Mesodermal cell (in vitro differentiated cells): ENCODE data around the gene SSR2.

Experiments used
- H3K27ac ChIP-seq: 2 replicates; pipeline ENCODE4 v1.7.0; 2013; ENCODE audit warnings: mild to moderate bottlenecking, low read depth, low read length, moderate library complexity; ENCODE audit not compliant: severe bottlenecking
- H3K36me3 ChIP-seq: 2 replicates; pipeline ENCODE4 v1.7.1; 2013; ENCODE audit warnings: mild to moderate bottlenecking, low read length, moderate library complexity; ENCODE audit not compliant: control insufficient read depth, insufficient read depth
- H3K4me1 ChIP-seq: one replicate; pipeline ENCODE4 v1.7.1; 2013; ENCODE audit warnings: mild to moderate bottlenecking, low read length; ENCODE audit not compliant: insufficient read depth, control insufficient read depth, poor library complexity, severe bottlenecking
- H3K4me3 ChIP-seq: 2 replicates; pipeline ENCODE4 v1.7.0; 2013; ENCODE audit warnings: low read length, control low read depth, mild to moderate bottlenecking; ENCODE audit not compliant: insufficient read depth, poor library complexity, severe bottlenecking; ENCODE audit errors: extremely low read depth
- H3K9me3 ChIP-seq: 2 replicates; pipeline ENCODE4 v1.7.1; 2013; ENCODE audit warnings: mild to moderate bottlenecking, low read length, moderate library complexity; ENCODE audit not compliant: control insufficient read depth
- WGBS, 2 experiments: methylation state at CpG; one replicate each; pipeline ENCODE4 v1.1.5; 2013; ENCODE audit warnings: missing lambda C conversion rate in 2 of 2; ENCODE audit not compliant: insufficient coverage in 2 of 2; 5-methylcytosine and 5-hydroxymethylcytosine counted together

The SSR2 gene

GRCh38 chr1:156056326-156056849 lies 35.6 kb upstream of the SSR2 start:
- Histone ChIP-seq H3K4me3 (no peak overlapping the region), H3K4me1 (peaks cover 15% of the 10 kb centered on the region), H3K27ac (no peak overlapping the region), H3K9me3 (no peaks in the 10 kb centered on the region), H3K36me3 (peaks cover 34% of the 10 kb centered on the region)
- 100% methylated on average over 1 of the region's 1 CpG for WGBS, 2 experiments

- peak overlapping the region; percentile 89 for H3K4me3 ChIP-seq
- peak overlapping the region; percentile 99 for H3K27ac ChIP-seq
- no peaks in the 10 kb centered on the region for H3K9me3 ChIP-seq
- peaks cover 44% of the 10 kb centered on the region for H3K36me3 ChIP-seq
- peaks cover 7% of the 10 kb centered on the region for H3K4me1 ChIP-seq
- WGBS, 2 experiments: 2 to 21% methylated on average over 7 to 13 of the region's 17 CpGs
Observed at GRCh38 chr1:156055281-156056048, 34.7 kb upstream of the SSR2 start.

- H3K4me3 ChIP-seq: peak within 1 kb of the TSS; percentile 89
- H3K27ac ChIP-seq: peak within 1 kb of the TSS; percentile 99
- H3K36me3 ChIP-seq: peaks cover 51% of the 10 kb centered on the region
- peaks cover 7% of the 10 kb centered on the region for H3K4me1 ChIP-seq
- 0% methylated on average over 40 to 48 of the region's 53 CpGs for WGBS, 2 experiments
- no peaks in the 10 kb centered on the region for H3K9me3 ChIP-seq
Observed at GRCh38 chr1:156054500-156055280, 33.9 kb upstream of the SSR2 start, which contains the start of gene LAMTOR2. Gene LAMTOR2 (plus strand): TSS chr1:156054782. CDS start chr1:156054890, 108 bp downstream.

GRCh38 chr1:156053768-156054499 lies 33.2 kb upstream of the SSR2 start, which contains the start of gene UBQLN4:
Gene UBQLN4 (minus strand): TSS chr1:156053798. CDS start chr1:156053701, 97 bp downstream.
- Histone ChIP-seq H3K27ac (peak within 1 kb of the TSS; percentile 99), H3K9me3 (no peaks in the 10 kb centered on the region), H3K36me3 (peaks cover 59% of the 10 kb centered on the region), H3K4me3 (peak within 1 kb of the TSS; percentile 89), H3K4me1 (peaks cover 7% of the 10 kb centered on the region)
- 0% methylated on average over 32 to 36 of the region's 49 CpGs for WGBS, 2 experiments

GRCh38 chr1:156052862-156053767 lies 32.4 kb upstream of the SSR2 start:
- H3K9me3 ChIP-seq: no peaks in the 10 kb centered on the region
- peaks cover 7% of the 10 kb centered on the region for H3K4me1 ChIP-seq
- H3K27ac ChIP-seq: peak overlapping the region; percentile 99
- peak overlapping the region; percentile 89 for H3K4me3 ChIP-seq
- 0% methylated on average over 8 to 21 of the region's 63 CpGs for WGBS, 2 experiments
- H3K36me3 ChIP-seq: peaks cover 59% of the 10 kb centered on the region

GRCh38 chr1:156051011-156051725 lies 30.4 kb upstream of the SSR2 start:
- Histone ChIP-seq H3K36me3 (peaks cover 60% of the 10 kb centered on the region), H3K4me3 (no peak overlapping the region), H3K4me1 (peaks cover 7% of the 10 kb centered on the region), H3K9me3 (no peaks in the 10 kb centered on the region), H3K27ac (no peak overlapping the region)
- 60 to 100% methylated on average over 1 of the region's 7 CpGs for WGBS, 2 experiments

GRCh38 chr1:156050376-156050775 lies 29.6 kb upstream of the SSR2 start:
- Histone ChIP-seq H3K4me1 (peaks cover under 1% of the 10 kb centered on the region), H3K36me3 (peaks cover 57% of the 10 kb centered on the region), H3K4me3 (no peak overlapping the region), H3K9me3 (no peaks in the 10 kb centered on the region), H3K27ac (no peak overlapping the region)
- 87 to 91% methylated on average over 2 to 4 of the region's 4 CpGs for WGBS, 2 experiments

- no peaks in the 10 kb centered on the region for H3K9me3 ChIP-seq
- H3K27ac ChIP-seq: no peak overlapping the region
- WGBS, 2 experiments: 100% methylated on average over 2 of the region's 3 CpGs; no CpG with 5 or more reads in 1 of the 2 experiments
- H3K4me1 ChIP-seq: no peaks in the 10 kb centered on the region
- H3K36me3 ChIP-seq: peaks cover 70% of the 10 kb centered on the region
- no peak overlapping the region for H3K4me3 ChIP-seq
Observed at GRCh38 chr1:156048663-156049258, 28.0 kb upstream of the SSR2 start.

- H3K9me3 ChIP-seq: no peaks in the 10 kb centered on the region
- no peaks in the 10 kb centered on the region for H3K4me1 ChIP-seq
- H3K27ac ChIP-seq: no peak overlapping the region
- peaks cover 82% of the 10 kb centered on the region for H3K36me3 ChIP-seq
- no peak overlapping the region for H3K4me3 ChIP-seq
- 91 to 98% methylated on average over 4 of the region's 4 CpGs for WGBS, 2 experiments
Observed at GRCh38 chr1:156045076-156045475, 24.3 kb upstream of the SSR2 start.
